ENCODE results near the gene KMT5C.

The KMT5C gene

DNA sequence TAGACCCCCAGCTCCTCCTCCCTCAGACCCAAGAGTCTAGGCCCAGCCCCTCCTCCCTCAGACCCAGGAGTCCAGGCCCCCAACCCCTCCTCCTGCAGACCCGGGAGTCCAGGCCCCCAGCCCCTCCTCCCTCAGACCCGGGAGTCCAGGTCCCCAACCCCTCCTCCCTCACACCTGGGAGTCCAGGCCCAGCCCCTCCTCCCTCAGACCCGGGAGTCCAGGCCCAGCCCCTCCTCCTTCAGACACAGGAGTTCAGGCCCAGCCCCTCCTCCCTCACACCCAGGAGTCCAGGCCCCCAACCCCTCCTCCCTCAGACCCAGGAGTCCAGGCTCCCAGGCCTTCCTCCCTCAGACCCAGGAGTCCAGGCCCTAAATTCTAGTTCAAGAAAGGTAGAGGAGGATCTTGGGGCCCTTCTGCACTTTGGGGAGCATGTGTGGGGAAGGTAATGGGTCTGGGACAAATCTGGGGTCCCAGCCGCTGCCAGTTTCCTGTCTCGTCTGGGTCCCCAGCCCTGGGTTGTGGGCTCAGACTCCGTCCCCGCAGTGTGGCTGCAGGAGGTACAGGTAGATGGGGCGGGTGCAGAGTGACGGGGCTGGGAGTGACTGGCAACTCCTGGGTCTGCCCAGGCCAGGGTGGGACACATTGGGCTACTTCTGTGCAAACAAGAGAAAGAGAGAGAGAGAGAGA lies 33.8 kb downstream of the KMT5C start:
- Histone ChIP-seq H4K20me1 (ENCODE audit: insufficient read depth, low read length) (no peaks in the 10 kb centered on the region), H3K27ac (ENCODE audit: low read length) (no peak overlapping the region), H3K36me3 (replicated peaks; ENCODE audit: low read depth, low read length) (no peaks in the 10 kb centered on the region), H3K79me2 (ENCODE audit: low read length) (no peaks in the 10 kb centered on the region), H3K27me3 (ENCODE audit: low read depth, low read length) (peaks cover 21% of the 10 kb centered on the region), H3K9me3 (ENCODE audit: insufficient read depth, low read length) (no peaks in the 10 kb centered on the region), H2AFZ (ENCODE audit: low read depth, low read length) (peak overlapping the region; percentile 58; the same call in 1 of the 2 replicates), H3K4me3 (ENCODE audit: low read length) (no peak overlapping the region), H3K4me2 (ENCODE audit: low read length) (no peak overlapping the region), H3K9ac (ENCODE audit: low read length) (no peak overlapping the region), H3K4me1 (ENCODE audit: low read length) (peaks cover 11% of the 10 kb centered on the region)
- TF ChIP-seq EZH2phosphoT487 (IDR thresholded peaks at IDR 0.05; ENCODE audit: low read depth), result no peak
- TF ChIP-seq, protein P1, sequence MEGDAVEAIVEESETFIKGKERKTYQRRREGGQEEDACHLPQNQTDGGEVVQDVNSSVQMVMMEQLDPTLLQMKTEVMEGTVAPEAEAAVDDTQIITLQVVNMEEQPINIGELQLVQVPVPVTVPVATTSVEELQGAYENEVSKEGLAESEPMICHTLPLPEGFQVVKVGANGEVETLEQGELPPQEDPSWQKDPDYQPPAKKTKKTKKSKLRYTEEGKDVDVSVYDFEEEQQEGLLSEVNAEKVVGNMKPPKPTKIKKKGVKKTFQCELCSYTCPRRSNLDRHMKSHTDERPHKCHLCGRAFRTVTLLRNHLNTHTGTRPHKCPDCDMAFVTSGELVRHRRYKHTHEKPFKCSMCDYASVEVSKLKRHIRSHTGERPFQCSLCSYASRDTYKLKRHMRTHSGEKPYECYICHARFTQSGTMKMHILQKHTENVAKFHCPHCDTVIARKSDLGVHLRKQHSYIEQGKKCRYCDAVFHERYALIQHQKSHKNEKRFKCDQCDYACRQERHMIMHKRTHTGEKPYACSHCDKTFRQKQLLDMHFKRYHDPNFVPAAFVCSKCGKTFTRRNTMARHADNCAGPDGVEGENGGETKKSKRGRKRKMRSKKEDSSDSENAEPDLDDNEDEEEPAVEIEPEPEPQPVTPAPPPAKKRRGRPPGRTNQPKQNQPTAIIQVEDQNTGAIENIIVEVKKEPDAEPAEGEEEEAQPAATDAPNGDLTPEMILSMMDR (IDR thresholded peaks at IDR 0.05; ENCODE audit: low read depth, low read length), result no peak

DNA sequence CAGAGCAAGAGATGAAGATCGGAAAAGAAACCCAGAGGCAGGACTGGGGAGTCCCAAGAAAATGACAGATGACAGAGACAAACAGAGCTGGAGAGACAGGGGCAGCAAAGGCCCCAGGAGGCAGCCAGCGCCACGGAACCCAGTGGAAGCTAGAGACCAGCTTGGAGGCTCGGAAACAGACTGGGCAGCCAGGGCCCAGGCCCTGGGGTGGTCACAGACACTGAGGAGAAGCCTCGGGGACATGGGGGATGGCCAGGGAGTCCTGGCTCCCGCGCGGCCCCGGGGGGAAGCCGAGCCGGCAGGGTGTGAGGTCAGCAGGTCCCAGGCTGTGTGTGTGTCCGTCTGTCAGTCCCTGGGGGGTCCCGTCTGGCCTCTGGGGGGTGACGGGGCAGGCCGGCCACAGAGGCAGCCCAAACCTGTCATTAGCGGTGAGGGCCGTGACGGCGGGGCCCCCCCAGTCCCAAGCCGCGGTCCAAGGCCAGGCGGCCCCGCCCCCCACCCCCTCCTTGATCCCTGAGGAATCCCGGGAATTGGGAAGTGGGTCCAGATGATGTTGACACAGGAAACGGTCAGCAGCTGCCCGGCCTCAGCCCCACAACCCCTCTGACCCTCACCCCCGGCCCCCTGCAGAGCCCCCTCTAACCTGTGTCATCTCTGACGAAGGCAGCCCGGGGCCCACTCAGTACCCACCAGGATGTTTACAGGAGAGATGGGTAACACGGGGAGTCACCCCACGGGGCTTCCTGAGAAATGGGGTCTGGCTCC lies 34.5 kb downstream of the KMT5C start:
- H3K27me3 ChIP-seq (ENCODE audit: low read depth, low read length), result peaks cover 21% of the 10 kb centered on the region
- no peak overlapping the region for H3K27ac ChIP-seq (ENCODE audit: low read length)
- no peak for TF ChIP-seq EZH2phosphoT487 (IDR thresholded peaks at IDR 0.05; ENCODE audit: low read depth)
- TF ChIP-seq, protein P1 (IDR thresholded peaks at IDR 0.05; ENCODE audit: low read depth, low read length), result no peak
- H3K4me2 ChIP-seq (ENCODE audit: low read length), result no peak overlapping the region
- H4K20me1 ChIP-seq (ENCODE audit: insufficient read depth, low read length), result no peaks in the 10 kb centered on the region
- H3K9ac ChIP-seq (ENCODE audit: low read length), result no peak overlapping the region
- peaks cover 11% of the 10 kb centered on the region for H3K4me1 ChIP-seq (ENCODE audit: low read length)
- H3K9me3 ChIP-seq (ENCODE audit: insufficient read depth, low read length), result no peaks in the 10 kb centered on the region
- H2AFZ ChIP-seq (ENCODE audit: low read depth, low read length), result no peak overlapping the region
- no peaks in the 10 kb centered on the region for H3K36me3 ChIP-seq (replicated peaks; ENCODE audit: low read depth, low read length)
- H3K4me3 ChIP-seq (ENCODE audit: low read length), result no peak overlapping the region
- H3K79me2 ChIP-seq (ENCODE audit: low read length), result no peaks in the 10 kb centered on the region

DNA sequence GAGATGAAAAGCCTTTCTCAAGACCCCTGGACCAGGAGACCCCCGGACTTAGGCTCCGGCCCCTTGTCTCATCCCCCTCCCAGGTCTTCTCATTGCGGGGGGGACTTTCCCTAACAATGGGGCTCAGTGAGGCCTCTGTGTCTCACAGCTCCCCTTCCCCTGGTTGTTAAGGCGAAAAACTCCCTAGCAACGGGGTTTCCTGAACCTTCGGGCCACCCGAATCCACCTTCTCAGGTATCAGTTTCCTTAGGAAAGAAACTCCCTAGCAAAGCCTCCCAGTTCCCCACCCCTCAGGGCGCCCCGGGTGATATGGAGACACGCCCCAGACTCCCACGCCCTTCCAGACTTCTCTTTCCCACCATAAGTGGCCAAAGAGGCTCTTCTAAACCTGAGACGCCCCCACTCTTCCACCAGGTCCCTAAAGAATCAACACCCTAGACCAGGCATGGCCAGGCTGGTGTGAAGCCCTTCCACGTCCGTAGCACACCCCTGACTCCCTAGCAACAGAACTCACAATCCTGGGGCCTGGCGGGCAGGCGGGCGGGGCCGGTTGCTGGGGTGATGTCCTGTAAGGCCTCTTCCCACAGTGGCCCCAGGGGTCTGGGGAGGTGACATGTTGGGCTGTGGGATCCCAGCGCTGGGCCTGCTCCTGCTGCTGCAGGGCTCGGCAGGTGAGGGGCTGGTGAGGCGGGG lies 36.7 kb downstream of the KMT5C start, which contains the start of gene TMEM190:
TSS of gene TMEM190 (plus strand) at position 586 of the 693 bp plus-strand sequence. CDS start at position 614, 28 bp downstream.
- Histone ChIP-seq H3K4me1 (ENCODE audit: low read length) (peaks cover 11% of the 10 kb centered on the region), H2AFZ (ENCODE audit: low read depth, low read length) (no peak within 1 kb of the TSS), H3K4me2 (ENCODE audit: low read length) (no peak within 1 kb of the TSS), H4K20me1 (ENCODE audit: insufficient read depth, low read length) (no peaks in the 10 kb centered on the region), H3K9ac (ENCODE audit: low read length) (no peak within 1 kb of the TSS), H3K36me3 (replicated peaks; ENCODE audit: low read depth, low read length) (no peaks in the 10 kb centered on the region), H3K27ac (ENCODE audit: low read length) (no peak within 1 kb of the TSS), H3K27me3 (ENCODE audit: low read depth, low read length) (peaks cover 15% of the 10 kb centered on the region), H3K79me2 (ENCODE audit: low read length) (0 out of 2 replicates have a peak, but pooled peaks cover under 1% of the 10 kb centered on the region), H3K4me3 (ENCODE audit: low read length) (no peak within 1 kb of the TSS), H3K9me3 (ENCODE audit: insufficient read depth, low read length) (no peaks in the 10 kb centered on the region)
- TF ChIP-seq, protein P1 (IDR thresholded peaks at IDR 0.05; ENCODE audit: low read depth, low read length), result no peak
- TF ChIP-seq EZH2phosphoT487 (IDR thresholded peaks at IDR 0.05; ENCODE audit: low read depth), result no peak

All from OCI-LY3 (cell line).